K562 (cell line): Measurements from ENCODE around the gene EPGN.

Experiments used
- ARNT ChIP-seq, 2 experiments: fragments of 450-650 bp; IDR thresholded peaks; 2 replicates each; pipeline ENCODE4 v1.6.1; 2016; ENCODE audit warnings: mild to moderate bottlenecking in 1 of 2
- ATF1 ChIP-seq, 2 experiments: fragments of 450-650 bp in 1 of 2; IDR thresholded peaks; 2 replicates each; pipeline ENCODE4 v1.6.1; 2016; ENCODE audit warnings: missing compliant biosample characterization in 1 of 2, missing genetic modification characterization in 1 of 2
- BACH1 ChIP-seq: fragments of 200-800 bp; sonication (Bioruptor generic); IDR thresholded peaks from 2 replicates; pipeline ENCODE4 v1.6.1; 2016; ENCODE audit warnings: missing genetic modification characterization, missing compliant biosample characterization
- CTCF ChIP-seq, 3 experiments: IDR thresholded peaks in 2 of 3; conservative IDR thresholded peaks in 1 of 3; 2 replicates each; pipeline ENCODE4 v1.5.1; 2011 to 2012; ENCODE audit warnings: low read length in 3 of 3, mild to moderate bottlenecking in 3 of 3, control low read depth in 2 of 3, improper control_type of control experiment in 1 of 3, inconsistent platforms in 1 of 3, low read depth in 1 of 3, mixed read lengths in 1 of 3, moderate library complexity in 1 of 3; ENCODE audit not compliant: insufficient read depth in 2 of 3
- JUN ChIP-seq, 2 experiments: sonication (generic) in 1 of 2; formaldehyde crosslinking in 1 of 2; IDR thresholded peaks; 2 replicates each; pipeline versions ENCODE4 v1.6.1 to v1.8.0; 2012 to 2022; ENCODE audit warnings: borderline replicate concordance in 2 of 2, mild to moderate bottlenecking in 2 of 2, improper control_type of control experiment in 1 of 2, low read depth in 1 of 2, low read length in 1 of 2, missing genetic modification reagents in 1 of 2
- SP1 ChIP-seq: sonication (generic); formaldehyde crosslinking; IDR thresholded peaks from 2 replicates; pipeline ENCODE4 v1.8.1; 2022; ENCODE audit warnings: mild to moderate bottlenecking, missing genetic modification reagents
- ZBTB34 ChIP-seq: fragments of 250-450 bp; sonication (Bioruptor Pico); IDR thresholded peaks from 2 replicates; pipeline ENCODE4 v1.8.0; 2021; ENCODE audit warnings: mild to moderate bottlenecking, moderate library complexity
- ZNF318 ChIP-seq, 2 experiments: fragments of 450-650 bp; IDR thresholded peaks; 2 replicates each; pipeline ENCODE4 v1.6.1; 2016; ENCODE audit warnings: mild to moderate bottlenecking in 2 of 2, borderline replicate concordance in 1 of 2, low read depth in 1 of 2, moderate library complexity in 1 of 2

- TF ChIP-seq ZNF318 (IDR thresholded peaks at IDR 0.05; ENCODE audit: borderline replicate concordance in 1 of 2, low read depth in 1 of 2) (no peak), BACH1 (tag) (no peak), ARNT (IDR thresholded peaks at IDR 0.05) (no peak), SP1 (CRISPR knock-in tag) (no peak), JUN (IDR thresholded peaks at IDR 0.05; ENCODE audit: borderline replicate concordance, low read depth, low read length) (no peak), JUN (CRISPR knock-in tag; IDR thresholded peaks at IDR 0.05; ENCODE audit: borderline replicate concordance) (no peak), CTCF (IDR thresholded peaks at IDR 0.05 in 2 of 3, conservative IDR thresholded peaks at IDR 0.05 in 1 of 3; ENCODE audit: insufficient read depth in 2 of 3, low read depth in 1 of 3, low read length in 3 of 3) (no peak), ZBTB34 (CRISPR knock-in tag) (no peak), ATF1 (CRISPR knock-in tag; IDR thresholded peaks at IDR 0.05) (no peak), ATF1 (tag; IDR thresholded peaks at IDR 0.05) (no peak)
Observed at GRCh38 chr4:74322301-74322700, 14.0 kb downstream of the EPGN start.
